CD4-positive, alpha-beta T cell (primary cell): ENCODE results near the gene TCF7L2. TPM values are rescaled to one million over a fixed set of nuclear protein-coding genes. Genes with fewer than 3 reads are reported as not detected.

ENCODE experiments used
- ATAC-seq: fragments of 200-7000 bp; cut with Tn5 transposase; one replicate; pipeline ENCODE4 v1.10.0; 2022; ENCODE audit warnings: mild to moderate bottlenecking; ENCODE audit not compliant: poor library complexity
- CTCF ChIA-PET: fragments of 350-600 bp; sonication (Branson Sonifier 250); formaldehyde crosslinking; loops from one replicate; lab custom pipeline; 2021; ENCODE audit warnings: antibody characterized with exemption, inconsistent platforms; lab: Charles Lee
- POLR2A ChIA-PET: fragments of 350-600 bp; sonication (Branson Sonifier 250); formaldehyde crosslinking; loops from one replicate; lab custom pipeline; 2021; ENCODE audit warnings: antibody characterized with exemption, inconsistent platforms; lab: Charles Lee
- DNase-seq, 14 experiments: peaks; one replicate each; pipeline ENCODE4 v3.0.0-alpha.2; 2013 to 2020; ENCODE audit warnings: mixed read lengths in 2 of 14
- H3K27ac ChIP-seq, 2 donors: one replicate each; pipeline versions ENCODE4 v1.5.1 to v1.7.0; 2013; ENCODE audit warnings: low read length in 2 of 2, low read depth in 1 of 2, mild to moderate bottlenecking in 1 of 2
- H3K27me3 ChIP-seq, 2 experiments: 1 replicate in 1 of 2; 2 replicates in 1 of 2; pipeline versions ENCODE4 v1.6.1 to v1.7.0; 2013; ENCODE audit warnings: low read length in 2 of 2, control low read depth in 1 of 2, mild to moderate bottlenecking in 1 of 2, moderate library complexity in 1 of 2; ENCODE audit not compliant: insufficient read depth in 2 of 2, control insufficient read depth in 1 of 2
- H3K36me3 ChIP-seq: one replicate; pipeline ENCODE4 v1.6.1; 2013; ENCODE audit warnings: low read length, control low read depth; ENCODE audit not compliant: insufficient read depth
- H3K4me1 ChIP-seq: one replicate; pipeline ENCODE4 v1.6.1; 2013; ENCODE audit warnings: low read length, control low read depth; ENCODE audit not compliant: insufficient read depth
- H3K4me3 ChIP-seq: one replicate; pipeline ENCODE4 v1.5.1; 2013; ENCODE audit warnings: mild to moderate bottlenecking, low read length, moderate library complexity
- H3K9me3 ChIP-seq, 2 experiments: 1 replicate in 1 of 2; 2 replicates in 1 of 2; pipeline versions ENCODE4 v1.6.1 to v1.7.0; 2013; ENCODE audit warnings: low read length in 2 of 2, mild to moderate bottlenecking in 2 of 2, control low read depth in 1 of 2, moderate library complexity in 1 of 2; ENCODE audit not compliant: control insufficient read depth in 1 of 2, insufficient read depth in 1 of 2
- H3K27ac Mint-ChIP-seq: one replicate; pipeline ENCODE4 v1.8.0; 2020; ENCODE audit warnings: mixed read lengths
- H3K27me3 Mint-ChIP-seq: one replicate; pipeline ENCODE4 v1.8.0; 2021; ENCODE audit warnings: mixed read lengths
- H3K36me3 Mint-ChIP-seq: one replicate; pipeline ENCODE4 v1.8.0; 2021; ENCODE audit warnings: low read depth, mixed read lengths
- H3K4me1 Mint-ChIP-seq: one replicate; pipeline ENCODE4 v1.8.0; 2021; ENCODE audit warnings: low read depth, mixed read lengths
- H3K4me3 Mint-ChIP-seq: one replicate; pipeline ENCODE4 v1.8.0; 2020; ENCODE audit warnings: mild to moderate bottlenecking, mixed read lengths
- H3K9me3 Mint-ChIP-seq: one replicate; pipeline ENCODE4 v1.8.0; 2020; ENCODE audit warnings: mixed read lengths
- intact Hi-C, 2 experiments: fragments of 100-400 bp; cut with DNase I in 1 of 2; cut with micrococcal nuclease in 1 of 2; formaldehyde crosslinking; loops; one replicate each; pipeline versions ENCODE4 v1.15.1 to v1.9.0; 2023 to 2025; cut with DNase I, micrococcal nuclease
- total RNA-seq, 174 experiments: library from RNA in 2 of 174; stranded (reverse) in 2 of 174; gene quantifications; one replicate each; pipeline ENCODE4 v1.2.3 and lab custom pipeline; 2021 to 2026
- TF ChIP-seq, protein P1 (sequence below): fragments of 200-600 bp; IDR thresholded peaks from one replicate; pipeline ENCODE4 v1.8.0; 2022; ENCODE audit warnings: antibody characterized with exemption, mild to moderate bottlenecking

Gene TCF7L2
- total RNA-seq, 2 experiments from 2014 or later = 4.2 to 4.4 TPM

DNA sequence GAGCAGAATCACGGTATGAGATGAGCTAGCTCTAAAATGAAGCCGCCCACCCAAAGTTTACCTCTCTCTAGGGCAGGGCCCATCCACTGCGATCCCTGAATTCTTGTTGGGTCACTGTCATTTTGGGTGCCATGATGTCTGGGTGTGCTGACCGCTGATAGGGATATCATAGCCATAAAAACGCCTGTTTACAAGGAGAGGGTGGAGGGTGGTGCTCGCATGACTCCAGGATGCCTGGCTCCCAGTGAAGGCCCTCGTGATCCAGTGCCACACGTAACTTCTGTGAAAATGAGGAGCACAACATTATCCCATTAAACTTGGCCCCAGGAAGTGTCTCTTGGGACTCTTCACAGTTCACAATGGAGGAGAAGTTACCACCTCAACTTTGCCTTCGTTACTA, 139.5 kb downstream of the TCF7L2 start:
- H3K36me3 ChIP-seq = no peaks in the 10 kb centered on the region
- Mint-ChIP-seq H3K9me3 (no peaks in the 10 kb centered on the region), H3K27me3 (no peaks in the 10 kb centered on the region), H3K4me3 (no peak overlapping the region), H3K36me3 (no peaks in the 10 kb centered on the region), H3K4me1 (peaks cover 12% of the 10 kb centered on the region), H3K27ac (no peak overlapping the region)
- peaks cover 6% of the 10 kb centered on the region for H3K4me1 ChIP-seq
- no peak overlapping the region for H3K27ac ChIP-seq
- peaks cover 0 to 7% of the 10 kb centered on the region in 2 experiments for H3K9me3 ChIP-seq
- DNase-seq (no peak), ATAC-seq (no peak)
- no peaks in the 10 kb centered on the region for H3K27me3 ChIP-seq
- intact Hi-C loops = no loop called here
- TF ChIP-seq, protein P1, sequence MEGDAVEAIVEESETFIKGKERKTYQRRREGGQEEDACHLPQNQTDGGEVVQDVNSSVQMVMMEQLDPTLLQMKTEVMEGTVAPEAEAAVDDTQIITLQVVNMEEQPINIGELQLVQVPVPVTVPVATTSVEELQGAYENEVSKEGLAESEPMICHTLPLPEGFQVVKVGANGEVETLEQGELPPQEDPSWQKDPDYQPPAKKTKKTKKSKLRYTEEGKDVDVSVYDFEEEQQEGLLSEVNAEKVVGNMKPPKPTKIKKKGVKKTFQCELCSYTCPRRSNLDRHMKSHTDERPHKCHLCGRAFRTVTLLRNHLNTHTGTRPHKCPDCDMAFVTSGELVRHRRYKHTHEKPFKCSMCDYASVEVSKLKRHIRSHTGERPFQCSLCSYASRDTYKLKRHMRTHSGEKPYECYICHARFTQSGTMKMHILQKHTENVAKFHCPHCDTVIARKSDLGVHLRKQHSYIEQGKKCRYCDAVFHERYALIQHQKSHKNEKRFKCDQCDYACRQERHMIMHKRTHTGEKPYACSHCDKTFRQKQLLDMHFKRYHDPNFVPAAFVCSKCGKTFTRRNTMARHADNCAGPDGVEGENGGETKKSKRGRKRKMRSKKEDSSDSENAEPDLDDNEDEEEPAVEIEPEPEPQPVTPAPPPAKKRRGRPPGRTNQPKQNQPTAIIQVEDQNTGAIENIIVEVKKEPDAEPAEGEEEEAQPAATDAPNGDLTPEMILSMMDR = no peak
- ChIA-PET CTCF (no interaction called here), POLR2A (no interaction called here)
- no peak overlapping the region for H3K4me3 ChIP-seq

DNA sequence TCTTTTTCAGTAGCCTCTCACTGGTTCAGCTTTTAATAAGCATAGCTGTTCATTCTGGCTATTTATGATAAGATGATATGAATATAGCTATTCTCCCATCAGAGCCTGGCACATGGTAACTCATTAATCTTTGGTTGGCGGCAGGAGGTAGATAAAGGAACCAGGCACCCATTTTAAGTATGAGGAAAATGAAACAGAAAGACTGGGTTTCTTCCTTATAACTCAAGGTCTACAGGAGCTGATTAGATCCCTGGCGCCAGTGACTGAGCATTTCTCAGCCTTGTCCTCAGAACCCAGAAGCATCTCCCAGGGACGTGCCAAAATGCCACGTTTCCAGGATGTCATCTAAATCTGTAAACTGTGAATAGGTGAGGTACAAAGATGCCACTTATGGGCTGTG, 141.9 kb downstream of the TCF7L2 start:
- no peaks in the 10 kb centered on the region for H3K27me3 ChIP-seq
- TF ChIP-seq, protein P1 = no peak
- H3K9me3 ChIP-seq = peaks cover 0 to 7% of the 10 kb centered on the region in 2 experiments
- Mint-ChIP-seq H3K27ac (no peak overlapping the region), H3K9me3 (no peaks in the 10 kb centered on the region), H3K36me3 (no peaks in the 10 kb centered on the region), H3K4me1 (peaks cover 13% of the 10 kb centered on the region), H3K27me3 (no peaks in the 10 kb centered on the region), H3K4me3 (no peak overlapping the region)
- H3K4me3 ChIP-seq = no peak overlapping the region
- no peaks in the 10 kb centered on the region for H3K36me3 ChIP-seq
- CTCF ChIA-PET = no interaction called here
- DNase-seq (no peak), ATAC-seq (no peak)
- H3K4me1 ChIP-seq = peaks cover 10% of the 10 kb centered on the region
- POLR2A ChIA-PET = no interaction called here
- no peak overlapping the region for H3K27ac ChIP-seq
- intact Hi-C loops = no loop called here

DNA sequence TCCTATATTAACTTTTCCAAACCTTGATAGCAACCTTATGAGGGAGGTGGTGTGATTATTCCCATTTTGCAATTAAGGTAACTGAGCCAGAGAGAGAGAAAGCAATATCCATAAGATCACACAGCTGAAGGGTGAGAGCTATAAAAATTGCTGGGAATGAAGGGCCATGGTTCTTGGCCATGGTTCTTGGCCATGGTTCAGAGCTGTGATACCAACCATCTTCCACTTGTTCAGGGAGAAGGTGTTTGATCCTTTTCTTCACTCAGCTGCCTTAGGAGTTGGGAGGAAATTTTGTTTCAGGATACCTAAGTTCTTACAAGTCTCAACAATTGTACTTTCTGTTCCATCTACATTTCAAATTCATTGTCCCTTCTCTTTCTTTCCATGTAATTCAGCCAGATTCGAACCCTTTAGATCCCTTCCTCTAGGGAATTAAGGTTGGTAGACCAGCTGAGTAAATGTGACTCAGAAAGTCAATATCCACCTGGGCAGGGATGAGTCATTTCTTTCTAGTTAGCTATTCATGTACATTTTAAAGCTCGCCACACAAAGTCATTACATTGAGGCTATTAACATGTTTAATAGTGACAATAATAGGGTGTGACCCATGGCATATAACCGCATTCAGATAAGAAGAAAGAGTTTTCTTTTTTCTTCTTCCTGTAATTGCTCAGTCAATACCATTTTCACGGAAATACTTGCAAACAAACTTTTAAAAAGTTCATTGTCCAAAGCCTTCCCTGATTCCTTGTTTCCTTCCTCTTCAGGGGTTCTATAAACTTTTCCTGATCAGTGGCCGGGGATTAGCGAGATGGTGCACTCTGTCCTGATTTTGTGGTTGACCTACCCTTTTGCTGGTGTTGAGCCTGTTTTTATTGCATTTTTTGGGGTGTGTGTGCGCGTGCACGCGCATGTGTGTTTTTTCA, 143.4 kb downstream of the TCF7L2 start:
- H3K27ac ChIP-seq = no peak overlapping the region

More for the DNA sequence above, 143.4 kb downstream of the TCF7L2 start:
- CTCF ChIA-PET = no interaction called here
- intact Hi-C loops = no loop called here
- no peaks in the 10 kb centered on the region for H3K36me3 ChIP-seq
- no peaks in the 10 kb centered on the region for H3K36me3 Mint-ChIP-seq
- H3K4me3 ChIP-seq = no peak overlapping the region
- H3K9me3 ChIP-seq = peaks cover 0 to 7% of the 10 kb centered on the region in 2 experiments
- peaks cover 13% of the 10 kb centered on the region for H3K4me1 Mint-ChIP-seq
- TF ChIP-seq, protein P1 = no peak
- DNase-seq (peak in 3 of 14 experiments; percentile 19 to 42 (median 20)), ATAC-seq (no peak)
- no peaks in the 10 kb centered on the region for H3K27me3 ChIP-seq
- H3K27me3 Mint-ChIP-seq = no peaks in the 10 kb centered on the region
- H3K27ac Mint-ChIP-seq = no peak overlapping the region
- POLR2A ChIA-PET = no interaction called here
- no peaks in the 10 kb centered on the region for H3K9me3 Mint-ChIP-seq
- H3K4me1 ChIP-seq = peaks cover 10% of the 10 kb centered on the region
- H3K4me3 Mint-ChIP-seq = no peak overlapping the region
